ENCODE measurements around the gene UBE3D. TPM values are rescaled to one million over a fixed set of nuclear protein-coding genes. Genes with fewer than 3 reads are reported as not detected.

Gene UBE3D
- polyA plus RNA-seq, 1 donor (not counting 4 experiments of a cell fraction or from before 2014, with no cell fraction given), result 6.3 TPM

DNA sequence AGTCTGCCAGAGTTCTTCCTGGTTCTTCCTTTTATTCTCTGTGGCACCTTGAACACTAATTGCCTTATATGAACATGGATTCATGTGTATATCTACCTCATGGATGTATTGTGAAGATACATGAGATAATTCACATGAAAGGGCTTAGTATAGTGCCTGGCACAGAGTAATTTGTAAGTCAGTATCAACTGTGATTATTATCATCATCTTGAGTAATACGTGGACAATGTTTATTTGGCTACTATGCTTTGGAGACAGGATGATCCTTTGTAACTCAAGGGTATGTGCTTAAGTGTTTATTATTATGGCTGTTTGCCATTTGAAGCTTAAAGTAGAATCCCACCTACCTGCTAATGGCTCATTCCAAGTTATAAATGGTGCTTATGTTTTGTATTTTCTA, 17.8 kb upstream of the UBE3D start:
- no peak overlapping the region for H3K4me3 ChIP-seq (ENCODE audit: control insufficient read depth in 2 of 3, extremely low read depth in 1 of 3, insufficient read depth in 2 of 3, low read depth in 1 of 3, low read length in 3 of 3)
- H4K20me1 ChIP-seq (ENCODE audit: control insufficient read depth, extremely low read depth, insufficient read depth, low read length), result no peaks in the 10 kb centered on the region
- no peaks in the 10 kb centered on the region for H3K27me3 ChIP-seq (ENCODE audit: control insufficient read depth, extremely low read depth, insufficient read depth, low read length)
- DNase-seq (ENCODE audit: low read depth, low spot score), result no peak
- H2AFZ ChIP-seq (ENCODE audit: control insufficient read depth, low read length), result no peak overlapping the region
- TF ChIP-seq EZH2 (IDR thresholded peaks at IDR 0.05; ENCODE audit: low read length), result no peak
- TF ChIP-seq, protein P1, sequence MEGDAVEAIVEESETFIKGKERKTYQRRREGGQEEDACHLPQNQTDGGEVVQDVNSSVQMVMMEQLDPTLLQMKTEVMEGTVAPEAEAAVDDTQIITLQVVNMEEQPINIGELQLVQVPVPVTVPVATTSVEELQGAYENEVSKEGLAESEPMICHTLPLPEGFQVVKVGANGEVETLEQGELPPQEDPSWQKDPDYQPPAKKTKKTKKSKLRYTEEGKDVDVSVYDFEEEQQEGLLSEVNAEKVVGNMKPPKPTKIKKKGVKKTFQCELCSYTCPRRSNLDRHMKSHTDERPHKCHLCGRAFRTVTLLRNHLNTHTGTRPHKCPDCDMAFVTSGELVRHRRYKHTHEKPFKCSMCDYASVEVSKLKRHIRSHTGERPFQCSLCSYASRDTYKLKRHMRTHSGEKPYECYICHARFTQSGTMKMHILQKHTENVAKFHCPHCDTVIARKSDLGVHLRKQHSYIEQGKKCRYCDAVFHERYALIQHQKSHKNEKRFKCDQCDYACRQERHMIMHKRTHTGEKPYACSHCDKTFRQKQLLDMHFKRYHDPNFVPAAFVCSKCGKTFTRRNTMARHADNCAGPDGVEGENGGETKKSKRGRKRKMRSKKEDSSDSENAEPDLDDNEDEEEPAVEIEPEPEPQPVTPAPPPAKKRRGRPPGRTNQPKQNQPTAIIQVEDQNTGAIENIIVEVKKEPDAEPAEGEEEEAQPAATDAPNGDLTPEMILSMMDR (optimal IDR thresholded peaks at IDR 0.05 in 1 of 3, IDR thresholded peaks at IDR 0.05 in 1 of 3, conservative IDR thresholded peaks at IDR 0.05 in 1 of 3; ENCODE audit: extremely low read depth in 1 of 3, insufficient read depth in 2 of 3, low read length in 3 of 3), result no peak
- no peaks in the 10 kb centered on the region for H3K9me1 ChIP-seq (ENCODE audit: control insufficient read depth, extremely low read depth, insufficient read depth, low read length)
- no peak overlapping the region for H3K27ac ChIP-seq (ENCODE audit: control insufficient read depth, insufficient read depth, low read length)
- H3K4me1 ChIP-seq (ENCODE audit: control insufficient read depth, extremely low read depth, insufficient read depth, low read length), result no peaks in the 10 kb centered on the region
- no peak overlapping the region for H3K9ac ChIP-seq (ENCODE audit: control insufficient read depth, extremely low read depth, insufficient read depth, low read length)
- H3K9me3 ChIP-seq (ENCODE audit: control insufficient read depth, low read depth, low read length), result no peaks in the 10 kb centered on the region
- H3K79me2 ChIP-seq (ENCODE audit: control insufficient read depth, insufficient read depth, low read length), result peaks cover 5% of the 10 kb centered on the region
- dilution Hi-C loops (cut with MboI; ENCODE audit: extremely low pct_ligation_motif_present, low sequenced_read_pairs), result no loop called here
- H3K36me3 ChIP-seq (ENCODE audit: control insufficient read depth in 2 of 2, extremely low read depth in 1 of 2, insufficient read depth in 2 of 2, low read length in 2 of 2), result no peaks in the 10 kb centered on the region
- no peak for FAIRE-seq
- H3K4me2 ChIP-seq (ENCODE audit: control insufficient read depth, extremely low read depth, insufficient read depth, low read depth, low read length), result no peak overlapping the region

GRCh38 chr6:83073615-83074014, 8.0 kb upstream of the UBE3D start:
- TF ChIP-seq EZH2 (IDR thresholded peaks at IDR 0.05; ENCODE audit: low read length), result no peak
- TF ChIP-seq, protein P1 (optimal IDR thresholded peaks at IDR 0.05 in 1 of 3, IDR thresholded peaks at IDR 0.05 in 1 of 3, conservative IDR thresholded peaks at IDR 0.05 in 1 of 3; ENCODE audit: extremely low read depth in 1 of 3, insufficient read depth in 2 of 3, low read length in 3 of 3), result no peak
- Histone ChIP-seq H3K36me3 (ENCODE audit: control insufficient read depth in 2 of 2, extremely low read depth in 1 of 2, insufficient read depth in 2 of 2, low read length in 2 of 2) (no peaks in the 10 kb centered on the region), H3K4me3 (ENCODE audit: control insufficient read depth in 2 of 3, extremely low read depth in 1 of 3, insufficient read depth in 2 of 3, low read depth in 1 of 3, low read length in 3 of 3) (no peak overlapping the region), H3K27ac (ENCODE audit: control insufficient read depth, insufficient read depth, low read length) (peak overlapping the region; percentile 19), H3K9me1 (ENCODE audit: control insufficient read depth, extremely low read depth, insufficient read depth, low read length) (no peaks in the 10 kb centered on the region), H4K20me1 (ENCODE audit: control insufficient read depth, extremely low read depth, insufficient read depth, low read length) (no peaks in the 10 kb centered on the region), H3K9ac (ENCODE audit: control insufficient read depth, extremely low read depth, insufficient read depth, low read length) (no peak overlapping the region), H3K9me3 (ENCODE audit: control insufficient read depth, low read depth, low read length) (no peaks in the 10 kb centered on the region), H3K79me2 (ENCODE audit: control insufficient read depth, insufficient read depth, low read length) (peaks cover 40% of the 10 kb centered on the region), H3K4me1 (ENCODE audit: control insufficient read depth, extremely low read depth, insufficient read depth, low read length) (peaks cover 40% of the 10 kb centered on the region), H3K4me2 (ENCODE audit: control insufficient read depth, extremely low read depth, insufficient read depth, low read depth, low read length) (no peak overlapping the region), H3K27me3 (ENCODE audit: control insufficient read depth, extremely low read depth, insufficient read depth, low read length) (no peaks in the 10 kb centered on the region), H2AFZ (ENCODE audit: control insufficient read depth, low read length) (no peak overlapping the region)
- dilution Hi-C loops (cut with MboI; ENCODE audit: extremely low pct_ligation_motif_present, low sequenced_read_pairs), result no loop called here
- FAIRE-seq (peak; percentile 36), DNase-seq (ENCODE audit: low read depth, low spot score) (no peak)

Measured in keratinocyte (primary cell).